Mesendoderm (in vitro differentiated cells): ENCODE results near the gene MAOB.

ENCODE experiments used
- DNase-seq: peaks from one replicate; pipeline ENCODE4 v3.0.0; 2013
- H2AK5ac ChIP-seq: 2 replicates; pipeline ENCODE4 v1.6.1; 2013; ENCODE audit warnings: low read length, inconsistent platforms
- H2BK120ac ChIP-seq: 2 replicates; pipeline ENCODE4 v1.6.1; 2013; ENCODE audit warnings: low read depth, mild to moderate bottlenecking, low read length, moderate library complexity, mixed read lengths
- H2BK15ac ChIP-seq: replicated peaks from 2 replicates; pipeline ENCODE4 v1.6.1; 2013; ENCODE audit warnings: low read depth, mild to moderate bottlenecking, moderate library complexity
- H2BK5ac ChIP-seq: 2 replicates; pipeline ENCODE4 v1.6.1; 2013; ENCODE audit warnings: low read length, inconsistent platforms
- H3K18ac ChIP-seq: 2 replicates; pipeline ENCODE4 v1.6.1; 2013; ENCODE audit warnings: mild to moderate bottlenecking, low read length, mixed read lengths
- H3K23ac ChIP-seq: one replicate; pipeline ENCODE4 v1.6.1; 2013; ENCODE audit warnings: low read length
- H3K27ac ChIP-seq: 2 replicates; pipeline ENCODE4 v1.5.1; 2013; ENCODE audit warnings: low read depth, mild to moderate bottlenecking, inconsistent platforms, low read length, moderate library complexity
- H3K27me3 ChIP-seq: 2 replicates; pipeline ENCODE4 v1.6.1; 2013; ENCODE audit warnings: low read length, control low read depth, mild to moderate bottlenecking, inconsistent platforms; ENCODE audit not compliant: insufficient read depth, poor library complexity
- H3K36me3 ChIP-seq: 2 replicates; pipeline ENCODE4 v1.6.1; 2013; ENCODE audit warnings: low read length, inconsistent platforms; ENCODE audit not compliant: control insufficient read depth, insufficient read depth
- H3K4ac ChIP-seq: one replicate; pipeline ENCODE4 v1.6.1; 2013; ENCODE audit warnings: low read depth, mild to moderate bottlenecking, low read length, moderate library complexity
- H3K4me1 ChIP-seq: 2 replicates; pipeline ENCODE4 v1.6.1; 2013; ENCODE audit warnings: low read depth, low read length, inconsistent platforms; ENCODE audit not compliant: control insufficient read depth
- H3K4me2 ChIP-seq: 2 replicates; pipeline ENCODE4 v1.6.1; 2013; ENCODE audit warnings: low read length
- H3K4me3 ChIP-seq: 2 replicates; pipeline ENCODE4 v1.5.1; 2013; ENCODE audit warnings: mild to moderate bottlenecking, low read length
- H3K56ac ChIP-seq: one replicate; pipeline ENCODE4 v1.6.1; 2013; ENCODE audit warnings: low read length
- H3K79me1 ChIP-seq: 2 replicates; pipeline ENCODE4 v1.6.1; 2013; ENCODE audit warnings: low read length, inconsistent platforms
- H3K79me2 ChIP-seq: 2 replicates; pipeline ENCODE4 v1.6.1; 2013; ENCODE audit warnings: mild to moderate bottlenecking, low read length; ENCODE audit not compliant: control insufficient read depth, insufficient read depth
- H3K9ac ChIP-seq: 2 replicates; pipeline ENCODE4 v1.6.1; 2013; ENCODE audit warnings: low read length, inconsistent platforms
- H4K5ac ChIP-seq: one replicate; pipeline ENCODE4 v1.6.1; 2013; ENCODE audit warnings: low read length
- H4K8ac ChIP-seq: one replicate; pipeline ENCODE4 v1.6.1; 2013; ENCODE audit warnings: low read depth, mild to moderate bottlenecking, control low read depth, low read length, moderate library complexity
- WGBS: extraction: QIAGEN DNeasy Blood & Tissue Kit; methylation state at CpG from one replicate; pipeline ENCODE4 v1.1.7; 2013; ENCODE audit warnings: low lambda C conversion rate, missing lambda C conversion rate; ENCODE audit not compliant: insufficient coverage; ENCODE audit errors: extremely low coverage; 5-methylcytosine and 5-hydroxymethylcytosine counted together

Gene MAOB

DNA sequence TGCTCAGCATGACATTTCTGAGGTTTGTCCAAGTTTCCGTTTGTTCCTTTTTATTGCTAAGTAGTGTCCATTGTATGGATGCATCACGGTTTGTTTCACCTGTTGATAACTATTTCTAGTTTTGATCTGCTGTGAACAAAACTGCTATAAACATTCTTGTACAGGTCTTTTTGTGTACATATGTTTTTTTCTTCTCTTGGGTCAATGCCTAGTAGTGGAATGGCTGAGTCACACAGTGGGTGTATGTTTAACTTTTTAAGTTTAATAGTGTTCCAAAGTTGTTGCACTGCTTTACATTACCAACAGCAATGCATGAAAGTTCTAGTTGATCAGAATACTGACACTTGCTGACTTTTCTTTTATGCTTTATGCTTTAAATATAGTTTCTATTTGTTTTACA, 76.7 kb downstream of the MAOB start:
- no peak overlapping the region for H3K4me2 ChIP-seq

DNA sequence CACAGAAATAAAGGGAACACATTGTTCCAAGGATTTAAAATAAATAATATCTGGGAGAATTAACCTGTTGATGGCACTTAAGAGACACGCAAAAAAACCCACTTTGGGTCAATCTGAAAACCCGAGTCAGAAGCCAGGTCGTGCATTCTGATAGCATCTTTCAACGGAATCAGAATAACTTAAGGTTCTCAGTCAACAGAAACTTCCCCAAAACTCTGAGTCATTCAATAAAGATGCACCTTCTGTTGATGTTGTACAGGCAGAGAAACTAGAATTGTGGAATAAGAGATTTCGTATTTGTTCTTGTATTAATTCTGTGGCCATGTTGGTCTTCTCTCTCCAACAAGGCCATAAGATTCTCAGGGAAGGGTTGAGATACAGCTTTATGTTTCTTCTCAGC, 78.2 kb downstream of the MAOB start:
- H2BK15ac ChIP-seq = no peak overlapping the region
- no peak overlapping the region for H3K4me3 ChIP-seq
- no peak for DNase-seq
- no peak overlapping the region for H4K8ac ChIP-seq
- no peak overlapping the region for H2BK5ac ChIP-seq
- H3K4me1 ChIP-seq = no peaks in the 10 kb centered on the region
- no peak overlapping the region for H3K27ac ChIP-seq
- H3K27me3 ChIP-seq = no peaks in the 10 kb centered on the region
- no peaks in the 10 kb centered on the region for H3K79me1 ChIP-seq
- no peak overlapping the region for H3K18ac ChIP-seq
- H3K56ac ChIP-seq = no peak overlapping the region
- no peaks in the 10 kb centered on the region for H3K36me3 ChIP-seq
- H3K9ac ChIP-seq = no peak overlapping the region
- H2BK120ac ChIP-seq = no peak overlapping the region
- no peak overlapping the region for H4K5ac ChIP-seq
- no peak overlapping the region for H3K4me2 ChIP-seq
- H2AK5ac ChIP-seq = no peak overlapping the region
- no peak overlapping the region for H3K23ac ChIP-seq
- WGBS = no CpG with 5 or more reads among the region's 5 CpGs
- H3K79me2 ChIP-seq = no peaks in the 10 kb centered on the region
- H3K4ac ChIP-seq = no peak overlapping the region

More for the DNA sequence above, 76.7 kb downstream of the MAOB start:
- Histone ChIP-seq H3K27ac (no peak overlapping the region), H3K18ac (no peak overlapping the region), H3K4ac (no peak overlapping the region), H2BK5ac (no peak overlapping the region), H4K8ac (no peak overlapping the region), H4K5ac (no peak overlapping the region), H2BK15ac (no peak overlapping the region), H3K79me1 (no peaks in the 10 kb centered on the region), H3K9ac (no peak overlapping the region), H2BK120ac (no peak overlapping the region), H3K79me2 (no peaks in the 10 kb centered on the region), H3K36me3 (no peaks in the 10 kb centered on the region), H3K27me3 (no peaks in the 10 kb centered on the region), H3K4me3 (no peak overlapping the region), H3K56ac (no peak overlapping the region), H3K23ac (no peak overlapping the region), H3K4me1 (no peaks in the 10 kb centered on the region), H2AK5ac (no peak overlapping the region)
- DNase-seq = no peak
- WGBS = no CpG with 5 or more reads among the region's 2 CpGs

DNA sequence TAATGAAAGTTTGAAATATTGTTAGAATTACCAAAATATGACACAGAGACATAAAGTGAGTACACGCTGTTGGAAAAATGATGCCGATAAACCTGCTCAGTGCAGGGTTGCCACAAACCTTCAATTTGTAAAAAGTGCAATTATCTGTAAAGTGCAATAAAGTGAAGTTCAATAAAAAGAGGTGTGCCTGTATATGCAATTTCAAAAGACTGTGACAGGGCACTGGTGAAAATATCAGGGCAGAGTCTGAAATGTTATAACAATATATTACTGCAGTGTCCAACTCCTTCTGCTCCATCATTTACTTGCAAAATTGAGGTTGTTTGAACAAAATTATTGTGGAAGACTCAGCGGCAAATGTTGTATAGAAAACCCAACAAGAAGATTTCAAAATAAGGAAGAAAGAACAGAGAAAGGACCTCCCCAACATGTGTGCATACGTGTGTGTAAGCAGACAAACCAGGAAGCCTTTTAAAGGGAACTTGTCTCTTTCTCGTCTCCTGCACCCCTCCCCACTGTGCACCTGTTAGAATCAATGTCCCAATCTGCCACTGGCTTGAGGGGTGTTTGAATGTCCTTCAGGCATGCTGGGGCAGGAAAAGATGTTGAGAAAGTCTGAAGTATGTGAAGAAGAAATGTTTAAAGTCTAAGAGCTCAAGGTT, 96.2 kb downstream of the MAOB start:
- Histone ChIP-seq H3K4me2 (no peak overlapping the region), H3K23ac (no peak overlapping the region), H2BK120ac (no peak overlapping the region)

DNA sequence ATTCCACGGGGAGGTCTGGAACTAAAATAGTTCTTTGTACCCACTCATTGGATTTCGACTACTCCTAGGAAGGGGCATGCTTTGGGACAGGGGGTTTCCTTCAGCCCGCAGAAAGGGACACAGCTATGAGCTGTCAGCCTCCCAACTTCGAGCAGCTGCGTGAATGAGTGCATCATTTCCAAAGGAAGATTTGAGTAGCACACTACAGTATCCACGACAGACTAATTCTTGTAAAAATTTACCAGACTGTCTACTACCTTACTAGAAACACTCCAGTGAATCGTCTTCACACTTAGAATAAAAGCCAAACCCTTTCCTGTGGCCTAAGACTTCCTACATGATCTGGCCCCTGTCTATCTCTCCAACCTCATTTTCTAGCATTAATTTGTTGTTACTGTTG, 124.2 kb downstream of the MAOB start:
- no peak overlapping the region for H3K27ac ChIP-seq
- no peaks in the 10 kb centered on the region for H3K4me1 ChIP-seq
- H3K79me2 ChIP-seq = no peaks in the 10 kb centered on the region

More for the DNA sequence above, 96.2 kb downstream of the MAOB start:
- no peak overlapping the region for H3K4me3 ChIP-seq
- H2BK5ac ChIP-seq = no peak overlapping the region
- H3K18ac ChIP-seq = no peak overlapping the region
- H3K9ac ChIP-seq = no peak overlapping the region
- H4K5ac ChIP-seq = no peak overlapping the region
- no peaks in the 10 kb centered on the region for H3K79me2 ChIP-seq
- H4K8ac ChIP-seq = no peak overlapping the region
- no peak overlapping the region for H3K56ac ChIP-seq
- H3K36me3 ChIP-seq = no peaks in the 10 kb centered on the region
- no peak overlapping the region for H2BK15ac ChIP-seq
- no peak for DNase-seq
- no peaks in the 10 kb centered on the region for H3K27me3 ChIP-seq
- H2AK5ac ChIP-seq = no peak overlapping the region
- no peak overlapping the region for H3K27ac ChIP-seq
- H3K4me1 ChIP-seq = no peaks in the 10 kb centered on the region
- no peak overlapping the region for H3K4ac ChIP-seq
- H3K79me1 ChIP-seq = no peaks in the 10 kb centered on the region
- WGBS = no CpG with 5 or more reads among the region's 5 CpGs

DNA sequence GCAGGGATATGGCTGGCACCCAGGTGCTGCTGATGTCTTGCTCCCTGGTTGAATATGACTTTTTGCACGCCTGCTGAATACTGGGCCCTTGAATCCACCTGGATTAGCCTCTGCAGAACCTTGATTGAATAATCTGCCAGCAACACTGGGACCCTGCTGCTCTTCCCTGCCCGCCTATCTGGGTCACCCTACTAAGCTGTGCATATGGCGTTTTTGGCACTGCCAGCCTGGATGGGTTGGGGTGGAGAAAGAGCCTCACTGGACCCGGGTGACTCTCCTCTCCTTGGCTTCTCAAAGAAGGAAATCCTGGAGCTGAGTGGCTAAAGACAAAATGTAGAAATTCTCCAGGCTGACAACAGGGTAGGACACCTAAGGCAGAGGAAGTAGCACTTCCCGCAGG, 126.2 kb downstream of the MAOB start:
- H3K36me3 ChIP-seq = no peaks in the 10 kb centered on the region
- no peaks in the 10 kb centered on the region for H3K4me1 ChIP-seq
- H3K79me1 ChIP-seq = no peaks in the 10 kb centered on the region
- no peak overlapping the region for H2BK120ac ChIP-seq
- no peak overlapping the region for H3K9ac ChIP-seq
- no peak overlapping the region for H2AK5ac ChIP-seq
- H3K27ac ChIP-seq = no peak overlapping the region
- H3K18ac ChIP-seq = no peak overlapping the region
- H3K4me3 ChIP-seq = no peak overlapping the region
- H2BK5ac ChIP-seq = no peak overlapping the region
- no peak overlapping the region for H4K8ac ChIP-seq
- H3K4me2 ChIP-seq = no peak overlapping the region
- H3K27me3 ChIP-seq = no peaks in the 10 kb centered on the region
- no peak overlapping the region for H3K56ac ChIP-seq
- no peak overlapping the region for H3K23ac ChIP-seq
- no peaks in the 10 kb centered on the region for H3K79me2 ChIP-seq
- WGBS = no CpG with 5 or more reads among the region's 5 CpGs
- DNase-seq = no peak
- H3K4ac ChIP-seq = no peak overlapping the region
- no peak overlapping the region for H4K5ac ChIP-seq
- H2BK15ac ChIP-seq = no peak overlapping the region

More for the DNA sequence above, 124.2 kb downstream of the MAOB start:
- no peak overlapping the region for H3K4me2 ChIP-seq
- no CpG with 5 or more reads among the region's 7 CpGs for WGBS
- H3K9ac ChIP-seq = no peak overlapping the region
- no peak overlapping the region for H2BK120ac ChIP-seq
- no peak overlapping the region for H3K23ac ChIP-seq
- H3K4me3 ChIP-seq = no peak overlapping the region
- no peak overlapping the region for H4K5ac ChIP-seq
- no peak overlapping the region for H3K4ac ChIP-seq
- no peaks in the 10 kb centered on the region for H3K79me1 ChIP-seq
- H3K56ac ChIP-seq = no peak overlapping the region
- H3K18ac ChIP-seq = no peak overlapping the region
- no peak overlapping the region for H4K8ac ChIP-seq
- no peaks in the 10 kb centered on the region for H3K27me3 ChIP-seq
- H2BK5ac ChIP-seq = no peak overlapping the region
- H2AK5ac ChIP-seq = no peak overlapping the region
- no peak overlapping the region for H2BK15ac ChIP-seq
- no peak for DNase-seq
- H3K36me3 ChIP-seq = no peaks in the 10 kb centered on the region

DNA sequence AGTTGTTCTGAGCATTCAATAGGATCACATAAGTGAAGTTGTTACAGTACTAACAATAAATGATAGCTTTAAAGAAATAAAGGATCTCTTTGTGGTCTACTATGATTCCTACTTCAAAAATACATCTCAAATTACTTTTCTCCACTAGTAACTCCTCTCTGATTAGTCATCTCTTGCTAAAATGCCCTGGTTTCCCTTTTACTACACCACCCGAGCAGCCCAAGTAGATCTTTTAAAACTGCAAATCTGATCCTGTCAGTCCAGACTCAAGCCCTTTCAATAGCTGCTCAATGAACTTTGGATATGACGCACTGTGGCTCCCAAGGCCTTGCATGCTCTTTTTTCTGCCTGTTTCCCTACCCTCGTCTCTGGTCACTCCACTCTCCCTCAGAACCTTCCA, 128.6 kb downstream of the MAOB start:
- Histone ChIP-seq H3K56ac (no peak overlapping the region), H3K27ac (no peak overlapping the region), H3K4me3 (no peak overlapping the region), H2BK5ac (no peak overlapping the region), H2AK5ac (no peak overlapping the region), H3K4me2 (no peak overlapping the region), H3K4me1 (no peaks in the 10 kb centered on the region), H3K4ac (no peak overlapping the region), H3K79me1 (no peaks in the 10 kb centered on the region), H3K9ac (no peak overlapping the region), H3K36me3 (no peaks in the 10 kb centered on the region), H2BK120ac (no peak overlapping the region), H4K5ac (no peak overlapping the region), H3K79me2 (no peaks in the 10 kb centered on the region), H4K8ac (no peak overlapping the region), H3K18ac (no peak overlapping the region), H3K23ac (no peak overlapping the region), H3K27me3 (no peaks in the 10 kb centered on the region), H2BK15ac (no peak overlapping the region)
- DNase-seq = no peak
- no CpG with 5 or more reads among the region's 3 CpGs for WGBS
